HG03103 (cell line): ENCODE measurements around the gene CFB.

Experiments
- ATAC-seq: cut with Tn5 transposase; IDR thresholded peaks from one replicate; pipeline ENCODE4 v1.9.1; 2021; ENCODE audit warnings: low read depth; ENCODE audit not compliant: unreplicated experiment

CFB gene

GRCh38 chr6:31947864-31948263 lies 2.0 kb downstream of the CFB start:
- no peak for ATAC-seq

GRCh38 chr6:31948306-31948705 lies 2.4 kb downstream of the CFB start:
- ATAC-seq: no peak

- no peak for ATAC-seq
Observed at GRCh38 chr6:31948753-31949413, 3.0 kb downstream of the CFB start.

- no peak for ATAC-seq
Observed at GRCh38 chr6:31949926-31950548, 4.1 kb downstream of the CFB start.

GRCh38 chr6:31952140-31952805 lies 6.4 kb downstream of the CFB start:
- no peak for ATAC-seq

GRCh38 chr6:31952890-31953289 lies 7.0 kb downstream of the CFB start:
- ATAC-seq: no peak

GRCh38 chr6:31954511-31954910 lies 8.6 kb downstream of the CFB start:
- ATAC-seq: no peak

GRCh38 chr6:31956796-31957195 lies 10.9 kb downstream of the CFB start:
- no peak for ATAC-seq

- peak; percentile 5 for ATAC-seq
Observed at GRCh38 chr6:31958412-31958740, 12.5 kb downstream of the CFB start.

GRCh38 chr6:31958741-31959739 lies 13.1 kb downstream of the CFB start, which contains the start of the genes NELFE and SKIC2:
TSS of gene NELFE (minus strand) at chr6:31958971. CDS start at chr6:31958446, 525 bp downstream.
TSS of gene SKIC2 (plus strand) at chr6:31959175. CDS start at chr6:31959193, 18 bp downstream.
- peak; percentile 92 for ATAC-seq

GRCh38 chr6:31961616-31962015 lies 15.7 kb downstream of the CFB start:
- no peak for ATAC-seq

GRCh38 chr6:31963921-31964320 lies 18.0 kb downstream of the CFB start:
- ATAC-seq: no peak

GRCh38 chr6:31965700-31966099 lies 19.8 kb downstream of the CFB start:
- no peak for ATAC-seq

GRCh38 chr6:31966506-31966905 lies 20.6 kb downstream of the CFB start:
- ATAC-seq: no peak

- no peak for ATAC-seq
Observed at GRCh38 chr6:31966997-31967925, 21.4 kb downstream of the CFB start.

- ATAC-seq: no peak
Observed at GRCh38 chr6:31967926-31968320, 22.0 kb downstream of the CFB start.

GRCh38 chr6:31968326-31968725 lies 22.4 kb downstream of the CFB start:
- ATAC-seq: no peak

- no peak for ATAC-seq
Observed at GRCh38 chr6:31968791-31969711, 23.2 kb downstream of the CFB start.
